GM23338 (cell line): ENCODE results near the gene RDH5. TPM values are rescaled to one million over a fixed set of nuclear protein-coding genes. Genes with fewer than 3 reads are reported as not detected.

Source experiments
- ATAC-seq: fragments of 200-7000 bp; cut with Tn5 transposase; 3 replicates; pipeline ENCODE4 v1.9.1; 2020
- DNase-seq: peaks from one replicate; pipeline ENCODE4 v3.0.0-alpha.2; 2015; ENCODE audit warnings: low spot score
- H2AFZ ChIP-seq: fragments of 200-600 bp; sonication (generic); 2 replicates; pipeline ENCODE4 v1.8.0; 2016; ENCODE audit warnings: antibody characterized with exemption, mild to moderate bottlenecking, moderate library complexity
- H3F3A ChIP-seq: fragments of 200-600 bp; sonication (generic); replicated peaks from 2 replicates; pipeline ENCODE4 v1.8.0; 2017; ENCODE audit warnings: antibody characterized with exemption, mixed run types, low read depth
- H3K27ac ChIP-seq: fragments of 200-600 bp; sonication (generic); 2 replicates; pipeline ENCODE4 v1.6.1; 2016; ENCODE audit warnings: low read depth
- H3K27me3 ChIP-seq: fragments of 200-600 bp; sonication (generic); 2 replicates; pipeline ENCODE4 v1.8.0; 2016; ENCODE audit warnings: mild to moderate bottlenecking, mixed run types, moderate library complexity; ENCODE audit not compliant: insufficient read depth
- H3K36me3 ChIP-seq: fragments of 200-600 bp; sonication (generic); 2 replicates; pipeline ENCODE4 v1.8.0; 2016; ENCODE audit warnings: mild to moderate bottlenecking; ENCODE audit not compliant: insufficient read depth
- H3K4me1 ChIP-seq: fragments of 200-600 bp; sonication (generic); 2 replicates; pipeline ENCODE4 v1.8.0; 2016; ENCODE audit warnings: mild to moderate bottlenecking, moderate library complexity; ENCODE audit not compliant: insufficient read depth
- H3K4me2 ChIP-seq: fragments of 200-600 bp; sonication (generic); 2 replicates; pipeline ENCODE4 v1.7.1; 2017; ENCODE audit warnings: mixed run types
- H3K4me3 ChIP-seq: fragments of 200-600 bp; sonication (generic); 2 replicates; pipeline ENCODE4 v1.6.1; 2016; ENCODE audit warnings: mixed run types
- H3K79me2 ChIP-seq: fragments of 200-600 bp; sonication (generic); replicated peaks from 2 replicates; pipeline ENCODE4 v1.8.0; 2017; ENCODE audit warnings: mild to moderate bottlenecking; ENCODE audit not compliant: insufficient read depth
- H3K9me2 ChIP-seq: fragments of 200-600 bp; sonication (generic); 2 replicates; pipeline ENCODE4 v1.8.0; 2017; ENCODE audit not compliant: insufficient read depth
- H4K20me1 ChIP-seq: fragments of 200-600 bp; sonication (generic); replicated peaks from 2 replicates; pipeline ENCODE4 v1.8.0; 2017; ENCODE audit warnings: mild to moderate bottlenecking; ENCODE audit not compliant: insufficient read depth
- H3K27ac Mint-ChIP-seq: 2 replicates; pipeline ENCODE4 v1.8.0; 2020; ENCODE audit warnings: inconsistent platforms, mild to moderate bottlenecking, moderate library complexity, mixed read lengths
- H3K27me3 Mint-ChIP-seq: 3 replicates; pipeline ENCODE4 v1.8.0; 2022; ENCODE audit warnings: low read depth, mild to moderate bottlenecking, moderate library complexity, mixed read lengths, inconsistent platforms; ENCODE audit not compliant: insufficient read depth, poor library complexity
- H3K36me3 Mint-ChIP-seq: 3 replicates; pipeline ENCODE4 v1.8.0; 2021; ENCODE audit warnings: low read depth, mild to moderate bottlenecking, inconsistent platforms, moderate library complexity, mixed read lengths
- H3K4me1 Mint-ChIP-seq: 3 replicates; pipeline ENCODE4 v1.8.0; 2020; ENCODE audit warnings: mild to moderate bottlenecking, inconsistent platforms, mixed read lengths
- H3K4me3 Mint-ChIP-seq: 3 replicates; pipeline ENCODE4 v1.8.0; 2021; ENCODE audit warnings: moderate library complexity, mild to moderate bottlenecking, inconsistent platforms, mixed read lengths
- H3K9me3 Mint-ChIP-seq: 3 replicates; pipeline ENCODE4 v1.8.0; 2020; ENCODE audit warnings: moderate library complexity, mild to moderate bottlenecking, inconsistent platforms, mixed read lengths
- CREB1 ChIP-seq: fragments of 250-450 bp; sonication (Bioruptor Pico); IDR thresholded peaks from 2 replicates; pipeline ENCODE4 v1.5.0; 2020; ENCODE audit warnings: low read depth, mild to moderate bottlenecking, moderate library complexity
- EZH2 ChIP-seq: fragments of 200-600 bp; sonication (generic); IDR thresholded peaks from one replicate; pipeline ENCODE4 v1.8.0; 2017; ENCODE audit warnings: antibody characterized with exemption, mild to moderate bottlenecking, low read depth; ENCODE audit not compliant: unreplicated experiment
- EZH2phosphoT487 ChIP-seq: fragments of 200-600 bp; sonication (generic); IDR thresholded peaks from one replicate; pipeline ENCODE4 v1.8.1; 2018; ENCODE audit warnings: antibody characterized with exemption; ENCODE audit not compliant: unreplicated experiment
- ZNF114 ChIP-seq: fragments of 250-450 bp; sonication (Bioruptor Pico); IDR thresholded peaks from 2 replicates; pipeline ENCODE4 v1.5.0; 2020; ENCODE audit warnings: mild to moderate bottlenecking, moderate library complexity
- polyA plus RNA-seq: library from polyadenylated mRNA; unstranded; fragments of >200 nt; fragmentation: Nextera tagmentation; extraction: Ambion mirVana; gene quantifications from 2 replicates; pipeline ENCODE4 v1.2.1, GENCODE V29; 2016
- total RNA-seq: library from RNA; depleted of rRNA; stranded (reverse); fragments of >200 nt; shearing (Covaris generic); gene quantifications from 2 replicates; pipeline ENCODE4 v1.2.3, GENCODE V29; 2014
- TF ChIP-seq, protein P1 (sequence below): IDR thresholded peaks from 2 replicates; pipeline ENCODE4 v1.6.1; 2016; ENCODE audit warnings: antibody characterized with exemption
- TF ChIP-seq, protein P2 (sequence below): IDR thresholded peaks from one replicate; pipeline ENCODE4 v1.6.1; 2018; ENCODE audit warnings: antibody characterized with exemption; ENCODE audit not compliant: unreplicated experiment

RDH5 gene
- total and polyA plus RNA-seq, 2 experiments from 2014 or later, result 3.9 to 7.5 TPM

DNA sequence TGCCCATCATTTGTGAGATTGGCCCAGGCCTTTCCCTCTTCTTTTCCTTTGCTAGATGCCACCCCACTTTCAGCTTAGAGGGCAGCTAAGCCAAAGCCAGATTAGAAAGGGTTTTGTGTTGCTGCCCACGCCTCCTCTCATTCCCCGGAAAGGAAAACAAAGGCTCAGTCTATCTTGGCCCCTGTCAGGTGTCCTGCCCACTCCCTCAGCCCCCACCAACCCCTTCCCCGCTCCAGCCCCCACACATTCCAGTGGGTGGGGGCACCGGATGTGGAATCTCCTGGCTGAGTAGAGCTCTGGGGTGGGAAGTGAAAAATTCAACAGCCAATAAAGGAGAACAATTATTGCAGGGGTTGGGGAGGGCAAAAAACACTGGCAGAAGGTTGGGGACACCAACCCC lies 2.2 kb upstream of the RDH5 start:
- Histone ChIP-seq H3K79me2 (peaks cover 10% of the 10 kb centered on the region; the same call in 1 of the 2 replicates), H3F3A (peaks cover 16% of the 10 kb centered on the region; the same call in 1 of the 2 replicates), H3K27me3 (no peaks in the 10 kb centered on the region), H2AFZ (no peak overlapping the region), H3K4me2 (peak overlapping the region; percentile 98), H4K20me1 (no peaks in the 10 kb centered on the region), H3K27ac (peak overlapping the region; percentile 82), H3K36me3 (no peaks in the 10 kb centered on the region), H3K9me2 (no peaks in the 10 kb centered on the region), H3K4me3 (peak overlapping the region; percentile 94), H3K4me1 (peaks cover 37% of the 10 kb centered on the region)
- Mint-ChIP-seq H3K27me3 (peaks cover 28% of the 10 kb centered on the region), H3K36me3 (peaks cover 4% of the 10 kb centered on the region; the same call in 2 of the 3 replicates), H3K4me3 (peak overlapping the region; percentile 82), H3K9me3 (peaks cover 6% of the 10 kb centered on the region; the same call in 2 of the 3 replicates), H3K4me1 (peaks cover 35% of the 10 kb centered on the region), H3K27ac (peak overlapping the region; percentile 96)
- peak; percentile 74 for DNase-seq
- ATAC-seq, result peak; percentile 15
- TF ChIP-seq, protein P1, sequence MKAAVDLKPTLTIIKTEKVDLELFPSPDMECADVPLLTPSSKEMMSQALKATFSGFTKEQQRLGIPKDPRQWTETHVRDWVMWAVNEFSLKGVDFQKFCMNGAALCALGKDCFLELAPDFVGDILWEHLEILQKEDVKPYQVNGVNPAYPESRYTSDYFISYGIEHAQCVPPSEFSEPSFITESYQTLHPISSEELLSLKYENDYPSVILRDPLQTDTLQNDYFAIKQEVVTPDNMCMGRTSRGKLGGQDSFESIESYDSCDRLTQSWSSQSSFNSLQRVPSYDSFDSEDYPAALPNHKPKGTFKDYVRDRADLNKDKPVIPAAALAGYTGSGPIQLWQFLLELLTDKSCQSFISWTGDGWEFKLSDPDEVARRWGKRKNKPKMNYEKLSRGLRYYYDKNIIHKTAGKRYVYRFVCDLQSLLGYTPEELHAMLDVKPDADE, result peak; percentile 52; the same call in 1 of the 2 replicates
- no peak for TF ChIP-seq EZH2phosphoT487

DNA sequence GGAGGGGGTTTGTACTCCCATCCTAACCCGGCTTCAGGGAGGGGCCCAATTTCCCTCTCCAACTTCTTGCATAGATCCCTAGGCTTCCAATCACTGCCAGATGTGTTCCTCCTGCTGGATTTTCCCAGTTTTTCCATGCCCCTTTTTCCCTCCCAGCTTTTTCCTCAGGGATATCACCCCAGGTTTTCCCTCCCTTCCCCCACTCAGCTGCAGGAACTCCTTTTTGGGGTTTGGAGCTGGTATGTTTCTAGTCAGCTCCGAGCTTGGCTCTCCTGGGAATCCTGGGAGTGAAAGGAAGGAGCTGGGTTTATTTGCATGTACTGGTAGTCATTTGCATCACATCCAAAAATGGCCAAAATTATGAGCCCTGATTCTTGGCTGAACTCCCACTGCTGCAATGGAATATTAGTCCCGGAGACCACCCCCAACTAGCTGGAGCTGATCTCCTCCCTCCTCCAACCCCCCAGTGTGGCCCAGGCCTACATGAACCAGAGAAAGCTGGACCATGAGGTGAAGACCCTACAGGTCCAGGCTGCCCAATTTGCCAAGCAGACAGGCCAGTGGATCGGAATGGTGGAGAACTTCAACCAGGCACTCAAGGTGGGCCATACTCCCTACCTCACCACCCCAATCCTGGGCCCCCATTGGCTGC lies 1.4 kb upstream of the RDH5 start:
- ATAC-seq (no peak), DNase-seq (peak; percentile 22)
- Histone ChIP-seq H3K4me1 (peaks cover 37% of the 10 kb centered on the region), H3K4me3 (peak overlapping the region; percentile 94), H3F3A (peaks cover 18% of the 10 kb centered on the region; the same call in 1 of the 2 replicates), H2AFZ (no peak overlapping the region), H4K20me1 (no peaks in the 10 kb centered on the region), H3K9me2 (no peaks in the 10 kb centered on the region), H3K79me2 (peaks cover 10% of the 10 kb centered on the region; the same call in 1 of the 2 replicates), H3K4me2 (peak overlapping the region; percentile 98), H3K27ac (peak overlapping the region; percentile 82), H3K36me3 (no peaks in the 10 kb centered on the region), H3K27me3 (no peaks in the 10 kb centered on the region)
- Mint-ChIP-seq H3K4me1 (peaks cover 35% of the 10 kb centered on the region), H3K9me3 (peaks cover 6% of the 10 kb centered on the region; the same call in 2 of the 3 replicates), H3K27ac (peak overlapping the region; percentile 96), H3K36me3 (peaks cover 10% of the 10 kb centered on the region), H3K4me3 (peak overlapping the region; percentile 82), H3K27me3 (peaks cover 28% of the 10 kb centered on the region)
- no peak for TF ChIP-seq EZH2
- TF ChIP-seq EZH2phosphoT487, result no peak
- no peak for TF ChIP-seq CREB1 (CRISPR knock-in tag)
- no peak for TF ChIP-seq ZNF114 (CRISPR knock-in tag)
- TF ChIP-seq, protein P2, sequence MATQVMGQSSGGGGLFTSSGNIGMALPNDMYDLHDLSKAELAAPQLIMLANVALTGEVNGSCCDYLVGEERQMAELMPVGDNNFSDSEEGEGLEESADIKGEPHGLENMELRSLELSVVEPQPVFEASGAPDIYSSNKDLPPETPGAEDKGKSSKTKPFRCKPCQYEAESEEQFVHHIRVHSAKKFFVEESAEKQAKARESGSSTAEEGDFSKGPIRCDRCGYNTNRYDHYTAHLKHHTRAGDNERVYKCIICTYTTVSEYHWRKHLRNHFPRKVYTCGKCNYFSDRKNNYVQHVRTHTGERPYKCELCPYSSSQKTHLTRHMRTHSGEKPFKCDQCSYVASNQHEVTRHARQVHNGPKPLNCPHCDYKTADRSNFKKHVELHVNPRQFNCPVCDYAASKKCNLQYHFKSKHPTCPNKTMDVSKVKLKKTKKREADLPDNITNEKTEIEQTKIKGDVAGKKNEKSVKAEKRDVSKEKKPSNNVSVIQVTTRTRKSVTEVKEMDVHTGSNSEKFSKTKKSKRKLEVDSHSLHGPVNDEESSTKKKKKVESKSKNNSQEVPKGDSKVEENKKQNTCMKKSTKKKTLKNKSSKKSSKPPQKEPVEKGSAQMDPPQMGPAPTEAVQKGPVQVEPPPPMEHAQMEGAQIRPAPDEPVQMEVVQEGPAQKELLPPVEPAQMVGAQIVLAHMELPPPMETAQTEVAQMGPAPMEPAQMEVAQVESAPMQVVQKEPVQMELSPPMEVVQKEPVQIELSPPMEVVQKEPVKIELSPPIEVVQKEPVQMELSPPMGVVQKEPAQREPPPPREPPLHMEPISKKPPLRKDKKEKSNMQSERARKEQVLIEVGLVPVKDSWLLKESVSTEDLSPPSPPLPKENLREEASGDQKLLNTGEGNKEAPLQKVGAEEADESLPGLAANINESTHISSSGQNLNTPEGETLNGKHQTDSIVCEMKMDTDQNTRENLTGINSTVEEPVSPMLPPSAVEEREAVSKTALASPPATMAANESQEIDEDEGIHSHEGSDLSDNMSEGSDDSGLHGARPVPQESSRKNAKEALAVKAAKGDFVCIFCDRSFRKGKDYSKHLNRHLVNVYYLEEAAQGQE, result no peak
